Naive thymus-derived CD8-positive, alpha-beta T cell (primary cell): ENCODE data around the gene MROH9. TPM values are rescaled to one million over a fixed set of nuclear protein-coding genes. Genes with fewer than 3 reads are reported as not detected.
"Not testable (repeated sequence)": the region's sequence is repeated elsewhere in the genome, so short reads cannot be mapped to it uniquely, and the experiment has no call there.

Experiments
- ATAC-seq, 2 donors: fragments of 150-1000 bp; cut with Tn5 transposase in 1 of 2; sonication (Bioruptor Pico), chemical (Tn5 transposase) in 1 of 2; 1 replicate in 1 of 2; 2 replicates in 1 of 2; pipeline ENCODE4 v1.10.0; 2021; ENCODE audit warnings: mild to moderate bottlenecking in 2 of 2, moderate library complexity in 2 of 2
- POLR2A ChIA-PET: fragments of 350-600 bp; sonication (Branson Sonifier 250); formaldehyde crosslinking; loops from one replicate; lab custom pipeline; 2021; ENCODE audit warnings: antibody characterized with exemption; lab: Charles Lee
- DNase-seq, 10 donors: peaks; one replicate each; pipeline versions ENCODE4 v3.0.0 to v3.0.0-alpha.2; 2020 to 2022
- H3K27ac Mint-ChIP-seq, 10 donors: one replicate each; pipeline ENCODE4 v1.8.0; 2020 to 2022; ENCODE audit warnings: mild to moderate bottlenecking in 10 of 10, mixed read lengths in 10 of 10, moderate library complexity in 4 of 10, inconsistent platforms in 1 of 10
- H3K27me3 Mint-ChIP-seq, 5 donors: one replicate each; pipeline ENCODE4 v1.8.0; 2021 to 2022; ENCODE audit warnings: mixed read lengths in 5 of 5
- H3K36me3 Mint-ChIP-seq, 3 donors: one replicate each; pipeline ENCODE4 v1.8.0; 2020 to 2022; ENCODE audit warnings: mixed read lengths in 3 of 3, mild to moderate bottlenecking in 2 of 3, inconsistent platforms in 1 of 3
- H3K4me1 Mint-ChIP-seq, 4 donors: one replicate each; pipeline ENCODE4 v1.8.0; 2021 to 2022; ENCODE audit warnings: mixed read lengths in 4 of 4
- H3K4me3 Mint-ChIP-seq, 10 donors: one replicate each; pipeline ENCODE4 v1.8.0; 2020 to 2022; ENCODE audit warnings: mild to moderate bottlenecking in 10 of 10, mixed read lengths in 10 of 10, moderate library complexity in 6 of 10, inconsistent platforms in 1 of 10
- H3K9me3 Mint-ChIP-seq, 9 donors: one replicate each; pipeline ENCODE4 v1.8.0; 2020 to 2022; ENCODE audit warnings: mixed read lengths in 9 of 9, mild to moderate bottlenecking in 3 of 9, inconsistent platforms in 1 of 9, moderate library complexity in 1 of 9
- polyA plus RNA-seq, 3 donors: library from polyadenylated mRNA; unstranded; fragments of 300-500 nt; fragmentation: Illumina TruSeq; gene quantifications; one replicate each; pipeline ENCODE4 v1.2.3, GENCODE V29; 2021
- total RNA-seq, 8 experiments: library from RNA in 2 of 8; stranded (reverse) in 2 of 8; gene quantifications; one replicate each; pipeline ENCODE4 v1.2.3 and lab custom pipeline; 2021 to 2026

MROH9 gene
- total and polyA plus RNA-seq, 5 experiments from 2014 or later: not detected

DNA sequence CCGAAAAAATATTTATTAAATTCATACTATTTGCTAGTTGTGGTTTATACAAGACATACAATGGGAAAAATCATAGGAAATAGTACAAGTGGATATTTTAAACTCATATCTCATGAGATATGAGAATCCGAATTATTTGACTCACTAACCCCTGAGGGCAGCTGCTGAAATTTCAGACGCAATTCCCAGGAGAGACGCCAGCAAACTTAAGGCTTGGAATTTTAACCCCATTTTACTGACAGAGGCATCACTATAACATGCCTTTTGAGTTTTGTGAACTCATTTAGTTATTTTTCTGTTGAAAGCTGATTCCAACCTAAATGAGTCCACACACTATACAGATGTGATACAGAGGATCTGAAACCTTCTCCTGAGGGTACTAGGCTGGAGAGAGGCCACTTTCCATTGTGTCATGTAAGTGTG lies 5.9 kb upstream of the MROH9 start:
- POLR2A ChIA-PET: no interaction called here
- H3K27ac Mint-ChIP-seq: no peak overlapping the region
- no peak overlapping the region for H3K4me3 Mint-ChIP-seq
- H3K9me3 Mint-ChIP-seq: no peaks in the 10 kb centered on the region
- no peaks in the 10 kb centered on the region for H3K36me3 Mint-ChIP-seq
- H3K27me3 Mint-ChIP-seq: peaks cover 1 to 18% (median 5%) of the 10 kb centered on the region in 5 donors
- no peak for ATAC-seq
- no peaks in the 10 kb centered on the region for H3K4me1 Mint-ChIP-seq
- no peak for DNase-seq

DNA sequence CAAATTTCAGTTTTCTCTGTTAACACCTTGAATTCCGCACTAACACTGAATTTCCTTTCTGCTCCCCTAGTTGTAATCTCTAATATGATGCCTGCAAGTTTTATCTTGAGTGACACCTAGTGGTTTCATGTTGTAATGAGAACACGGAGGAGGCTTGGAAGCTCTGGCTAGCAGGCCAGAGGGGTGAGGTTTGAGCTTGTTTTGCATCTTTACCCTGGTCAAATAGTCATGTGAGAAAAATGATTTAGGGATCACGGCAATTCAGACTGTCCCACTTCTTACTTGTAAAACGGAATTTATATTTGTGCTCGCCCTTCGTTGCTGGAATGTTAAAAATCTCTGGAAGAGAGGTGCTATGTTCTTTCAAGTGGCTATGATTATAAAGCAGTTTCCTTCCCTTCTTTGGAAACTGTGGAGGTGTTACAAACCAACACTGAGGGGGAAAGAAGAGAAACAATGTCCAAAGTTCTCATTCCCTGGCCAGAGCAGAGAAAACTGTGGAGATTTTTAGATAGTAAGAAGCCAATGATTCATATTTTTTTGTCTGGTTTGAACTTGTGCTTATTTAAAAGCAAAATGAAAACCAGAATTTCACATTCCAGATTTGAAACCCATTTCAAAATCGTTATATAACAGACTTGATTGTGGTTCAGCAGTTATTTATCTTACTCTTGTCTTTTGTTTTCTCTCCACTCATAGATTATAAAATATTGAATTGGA lies 5.3 kb upstream of the MROH9 start:
- no peaks in the 10 kb centered on the region for H3K4me1 Mint-ChIP-seq
- peak in 4 of 10 donors; percentile 4 to 44 (median 36) for DNase-seq
- POLR2A ChIA-PET: no interaction called here
- no peak overlapping the region for H3K27ac Mint-ChIP-seq
- H3K4me3 Mint-ChIP-seq: no peak overlapping the region
- peak; percentile 61 to 62 for ATAC-seq
- peaks cover 0 to 18% (median 5%) of the 10 kb centered on the region in 5 donors for H3K27me3 Mint-ChIP-seq
- H3K9me3 Mint-ChIP-seq: no peaks in the 10 kb centered on the region
- H3K36me3 Mint-ChIP-seq: no peaks in the 10 kb centered on the region

DNA sequence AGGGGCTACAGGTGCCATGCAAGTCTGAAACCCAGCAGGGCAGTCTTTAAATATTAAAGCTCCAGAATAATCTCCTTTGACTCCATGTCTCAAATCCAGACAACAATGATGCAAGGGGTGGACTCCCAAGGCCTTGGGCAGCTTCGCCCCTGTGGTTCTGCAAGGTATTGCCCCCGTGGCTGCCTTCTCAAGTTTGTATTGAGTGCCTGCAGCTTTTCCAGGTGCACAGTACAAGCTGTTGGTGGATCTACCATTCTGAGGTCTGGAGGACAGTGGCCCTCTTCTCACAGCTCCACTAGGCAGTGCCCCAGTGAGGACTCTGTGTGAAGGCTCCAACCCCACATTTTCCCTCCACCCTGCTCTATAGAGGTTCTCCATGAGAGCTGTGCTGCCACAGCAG lies 3.7 kb upstream of the MROH9 start:
- Mint-ChIP-seq H3K27ac (no peak overlapping the region), H3K36me3 (no peaks in the 10 kb centered on the region), H3K4me1 (no peaks in the 10 kb centered on the region), H3K9me3 (no peaks in the 10 kb centered on the region), H3K4me3 (no peak overlapping the region), H3K27me3 (peaks cover 0 to 18% (median 5%) of the 10 kb centered on the region in 5 donors)
- no peak for DNase-seq
- ATAC-seq: no peak
- POLR2A ChIA-PET: no interaction called here

DNA sequence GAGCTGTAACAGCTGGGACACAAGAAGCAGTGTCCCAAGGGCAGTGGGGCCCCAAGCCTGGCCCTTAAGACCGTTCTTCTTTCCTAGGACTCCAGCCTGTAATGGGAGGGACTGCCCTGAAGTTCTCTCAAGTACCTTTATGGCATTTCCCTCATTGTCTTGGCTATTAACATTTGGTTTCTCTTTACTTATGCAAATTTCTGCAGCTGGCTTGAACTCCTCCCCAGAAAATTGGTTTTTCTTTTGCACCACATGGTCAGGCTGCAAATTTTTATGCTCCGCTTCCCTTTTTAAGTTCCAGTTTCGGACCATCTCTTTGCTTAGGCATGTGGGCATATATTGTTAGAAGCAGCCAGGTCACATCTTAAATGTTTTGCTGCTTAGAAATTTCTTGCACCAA lies 3.1 kb upstream of the MROH9 start:
- no peaks in the 10 kb centered on the region for H3K9me3 Mint-ChIP-seq
- ATAC-seq (no peak), DNase-seq (no peak)
- H3K36me3 Mint-ChIP-seq: no peaks in the 10 kb centered on the region
- no peak overlapping the region for H3K27ac Mint-ChIP-seq
- H3K27me3 Mint-ChIP-seq: peaks cover 0 to 18% (median 5%) of the 10 kb centered on the region in 5 donors
- no peak overlapping the region for H3K4me3 Mint-ChIP-seq
- POLR2A ChIA-PET: no interaction called here
- no peaks in the 10 kb centered on the region for H3K4me1 Mint-ChIP-seq

- Mint-ChIP-seq H3K27ac (no peak overlapping the region), H3K36me3 (no peaks in the 10 kb centered on the region), H3K4me1 (no peaks in the 10 kb centered on the region), H3K9me3 (no peaks in the 10 kb centered on the region), H3K4me3 (no peak overlapping the region), H3K27me3 (peaks cover 8 to 34% (median 22%) of the 10 kb centered on the region in 5 donors)
- DNase-seq: no peak
- POLR2A ChIA-PET: no interaction called here
- ATAC-seq: no peak
Measured at GRCh38 chr1:170938281-170938680, 2.9 kb downstream of the MROH9 start.

DNA sequence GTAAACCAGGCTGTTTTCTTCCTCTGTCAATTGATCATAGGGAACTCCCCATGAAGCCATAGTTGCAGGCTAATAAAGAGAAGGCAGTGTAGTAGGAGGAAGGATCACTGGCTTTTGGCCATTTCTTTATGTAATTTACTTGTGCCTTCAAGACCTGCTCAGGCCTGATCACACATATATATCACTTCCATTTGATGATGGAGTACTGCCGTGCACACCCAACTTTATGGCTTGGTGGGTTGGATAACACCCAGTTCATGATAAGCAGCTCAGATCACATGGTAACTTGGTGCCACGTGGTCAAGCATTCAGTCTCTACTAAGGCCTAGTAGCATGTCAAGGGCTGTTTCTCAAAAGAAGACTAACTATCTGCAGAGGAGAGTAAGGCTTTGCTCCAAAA lies 4.1 kb downstream of the MROH9 start:
- H3K36me3 Mint-ChIP-seq: no peaks in the 10 kb centered on the region
- no peaks in the 10 kb centered on the region for H3K9me3 Mint-ChIP-seq
- DNase-seq (no peak), ATAC-seq (no peak)
- no peaks in the 10 kb centered on the region for H3K4me1 Mint-ChIP-seq
- H3K27me3 Mint-ChIP-seq: peaks cover 8 to 34% (median 26%) of the 10 kb centered on the region in 5 donors
- no peak overlapping the region for H3K27ac Mint-ChIP-seq
- POLR2A ChIA-PET: no interaction called here
- no peak overlapping the region for H3K4me3 Mint-ChIP-seq

- DNase-seq, ATAC-seq, H3K27ac Mint-ChIP-seq, H3K36me3 Mint-ChIP-seq, H3K4me3 Mint-ChIP-seq, H3K9me3 Mint-ChIP-seq, H3K4me1 Mint-ChIP-seq, POLR2A ChIA-PET: not testable (repeated sequence)
- peaks cover 6 to 35% (median 11%) of the 10 kb centered on the region in 5 donors for H3K27me3 Mint-ChIP-seq
Measured at GRCh38 chr1:170951744-170952143, 16.4 kb downstream of the MROH9 start.

- Mint-ChIP-seq H3K36me3 (no peaks in the 10 kb centered on the region), H3K4me1 (no peaks in the 10 kb centered on the region)
- POLR2A ChIA-PET: no interaction called here
Measured at GRCh38 chr1:170959385-170959784, 24.1 kb downstream of the MROH9 start.

DNA sequence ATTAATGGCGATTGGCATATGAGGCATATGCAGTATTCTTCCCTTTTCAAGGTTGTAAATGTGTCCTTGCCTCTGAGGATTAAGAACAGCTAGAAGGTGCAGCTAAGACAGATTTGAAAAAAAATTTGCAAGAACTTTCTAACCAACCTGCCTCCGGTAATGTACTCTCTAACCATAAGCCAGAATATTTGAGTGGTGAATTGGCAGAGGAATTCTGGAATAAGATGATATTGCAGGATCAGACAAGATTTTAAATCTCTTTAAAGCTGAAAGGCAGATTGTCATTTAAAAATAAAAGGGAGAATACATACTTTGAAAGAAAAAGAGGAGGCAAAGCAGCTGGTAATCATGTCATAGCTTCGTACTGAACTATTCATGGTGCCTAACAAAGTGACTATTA lies 29.2 kb downstream of the MROH9 start:
- Mint-ChIP-seq H3K27me3 (peaks cover 6 to 30% (median 15%) of the 10 kb centered on the region in 5 donors), H3K4me3 (no peak overlapping the region), H3K9me3 (no peaks in the 10 kb centered on the region)

More at GRCh38 chr1:170959385-170959784, 24.1 kb downstream of the MROH9 start:
- Mint-ChIP-seq H3K9me3 (peaks cover 0 to 2% (median 0%) of the 10 kb centered on the region in 9 donors), H3K27ac (no peak overlapping the region), H3K27me3 (peaks cover 6 to 34% (median 11%) of the 10 kb centered on the region in 5 donors), H3K4me3 (no peak overlapping the region)
- no peak for DNase-seq
- no peak for ATAC-seq

GRCh38 chr1:170967042-170967910 lies 31.9 kb downstream of the MROH9 start:
- H3K4me3 Mint-ChIP-seq: no peak overlapping the region
- H3K27me3 Mint-ChIP-seq: peaks cover 9 to 36% (median 17%) of the 10 kb centered on the region in 5 donors
- ATAC-seq: no peak
- no peak overlapping the region for H3K27ac Mint-ChIP-seq
- DNase-seq: peak in 3 of 10 donors; percentile 1 to 18 (median 8)
- POLR2A ChIA-PET: interaction anchor here (1.1 kb wide), 1 partner anchor 346 kb away, joined by 5 read pairs; the partner anchor contains the start of gene FMO4
- no peaks in the 10 kb centered on the region for H3K36me3 Mint-ChIP-seq
- no peaks in the 10 kb centered on the region for H3K4me1 Mint-ChIP-seq
- no peaks in the 10 kb centered on the region for H3K9me3 Mint-ChIP-seq

More for the DNA sequence above, 29.2 kb downstream of the MROH9 start:
- Mint-ChIP-seq H3K27ac (no peak overlapping the region), H3K36me3 (no peaks in the 10 kb centered on the region), H3K4me1 (no peaks in the 10 kb centered on the region)
- POLR2A ChIA-PET: no interaction called here
- DNase-seq: no peak
- ATAC-seq: no peak

DNA sequence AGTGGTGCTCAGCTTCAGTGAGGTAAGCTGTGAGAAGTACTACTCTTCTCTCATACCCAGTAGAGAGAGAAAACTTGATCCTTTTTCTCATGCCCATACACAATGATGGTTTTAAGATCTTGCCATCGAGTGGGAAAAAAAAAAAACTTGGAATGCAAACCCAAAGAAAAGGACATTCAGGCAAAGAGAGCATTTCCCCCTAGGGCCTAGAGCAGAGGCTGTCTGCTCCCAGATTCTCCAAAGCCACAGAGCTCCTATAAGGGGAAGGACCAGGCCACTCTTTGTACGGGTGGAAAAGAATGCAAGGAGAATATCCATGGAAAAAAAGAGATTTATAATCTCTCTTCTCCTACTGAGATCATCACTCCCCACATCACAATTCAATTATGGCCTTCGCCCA lies 34.9 kb downstream of the MROH9 start:
- no peak overlapping the region for H3K4me3 Mint-ChIP-seq
- DNase-seq: no peak
- no peaks in the 10 kb centered on the region for H3K4me1 Mint-ChIP-seq
- H3K27me3 Mint-ChIP-seq: peaks cover 8 to 25% (median 12%) of the 10 kb centered on the region in 5 donors
- peaks cover 0 to 2% (median 0%) of the 10 kb centered on the region in 9 donors for H3K9me3 Mint-ChIP-seq
- POLR2A ChIA-PET: no interaction called here
- H3K36me3 Mint-ChIP-seq: no peaks in the 10 kb centered on the region
- ATAC-seq: no peak
- H3K27ac Mint-ChIP-seq: no peak overlapping the region

GRCh38 chr1:170978371-170978910 lies 43.1 kb downstream of the MROH9 start:
- H3K36me3 Mint-ChIP-seq: peaks cover 0 to 9% (median 0%) of the 10 kb centered on the region in 3 donors
- H3K27ac Mint-ChIP-seq: no peak overlapping the region
- peaks cover 3 to 29% (median 13%) of the 10 kb centered on the region in 5 donors for H3K27me3 Mint-ChIP-seq
- DNase-seq: no peak
- ATAC-seq: no peak
- no peak overlapping the region for H3K4me3 Mint-ChIP-seq
- POLR2A ChIA-PET: no interaction called here
- peaks cover 3 to 45% (median 10%) of the 10 kb centered on the region in 9 donors for H3K9me3 Mint-ChIP-seq
- no peaks in the 10 kb centered on the region for H3K4me1 Mint-ChIP-seq

DNA sequence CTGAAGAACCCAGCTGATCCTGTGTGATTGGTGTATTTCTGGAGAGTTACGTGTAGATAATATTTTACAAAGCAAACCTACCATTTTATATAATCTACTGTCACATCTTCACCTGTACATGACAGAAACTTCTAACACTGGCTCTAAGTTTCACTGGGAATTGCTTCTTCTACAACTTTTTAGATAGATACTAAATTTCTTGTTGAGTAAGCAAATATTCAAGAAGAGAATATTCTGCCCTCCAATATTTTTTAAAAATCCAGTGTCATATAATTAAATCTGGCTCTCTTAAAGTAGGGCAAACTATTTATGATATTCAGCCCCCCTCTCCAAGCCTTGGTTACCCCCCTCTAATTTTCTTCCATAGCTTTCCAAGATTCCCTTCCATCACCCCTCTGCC lies 50.1 kb downstream of the MROH9 start:
- peaks cover 0 to 9% (median 5%) of the 10 kb centered on the region in 9 donors for H3K9me3 Mint-ChIP-seq
- ATAC-seq (no peak), DNase-seq (no peak)
- no peaks in the 10 kb centered on the region for H3K36me3 Mint-ChIP-seq
- H3K27ac Mint-ChIP-seq: no peak overlapping the region
- peaks cover 2 to 6% (median 2%) of the 10 kb centered on the region in 5 donors for H3K27me3 Mint-ChIP-seq
- POLR2A ChIA-PET: no interaction called here
- H3K4me3 Mint-ChIP-seq: no peak overlapping the region
- no peaks in the 10 kb centered on the region for H3K4me1 Mint-ChIP-seq
